SU-DHL-6 (cell line): Measurements from ENCODE around the gene COLQ.

Source experiments
- H2AFZ ChIP-seq: fragments of 200-600 bp; sonication (generic); 2 replicates; pipeline ENCODE4 v1.6.1; 2014; ENCODE audit warnings: low read depth, mild to moderate bottlenecking, moderate library complexity, mixed read lengths, antibody characterized with exemption, low read length; ENCODE audit not compliant: severe bottlenecking
- H3F3A ChIP-seq: fragments of 200-600 bp; shearing (Covaris generic); 2 replicates; pipeline ENCODE4 v1.6.0; 2016; ENCODE audit warnings: antibody characterized with exemption, mild to moderate bottlenecking; ENCODE audit not compliant: insufficient read depth
- H3K27ac ChIP-seq: fragments of 200-600 bp; sonication (generic); 2 replicates; pipeline ENCODE4 v1.5.1; 2016; ENCODE audit warnings: low read depth, mild to moderate bottlenecking, low read length, moderate library complexity, mixed read lengths
- H3K27me3 ChIP-seq: fragments of 200-600 bp; sonication (generic), shearing (Covaris generic); 2 replicates; pipeline ENCODE4 v1.6.0; 2014; ENCODE audit warnings: mild to moderate bottlenecking, low read length
- H3K36me3 ChIP-seq: fragments of 200-600 bp; sonication (generic); 2 replicates; pipeline ENCODE4 v1.6.1; 2014; ENCODE audit warnings: mild to moderate bottlenecking, low read length, mixed read lengths
- H3K4me2 ChIP-seq: fragments of 300-600, 200-600 bp; shearing (Covaris generic), sonication (generic); 2 replicates; pipeline ENCODE4 v1.6.0; 2014; ENCODE audit warnings: low read length, low read depth, mild to moderate bottlenecking; ENCODE audit not compliant: poor library complexity, severe bottlenecking
- H3K4me3 ChIP-seq: fragments of 200-600 bp; sonication (generic); 2 replicates; pipeline ENCODE4 v1.5.1; 2014; ENCODE audit warnings: antibody characterized with exemption, low read length, mild to moderate bottlenecking, mixed read lengths; ENCODE audit not compliant: insufficient read depth, poor library complexity, severe bottlenecking
- H3K79me2 ChIP-seq: fragments of 200-600 bp; sonication (generic); 2 replicates; pipeline ENCODE4 v1.6.1; 2014; ENCODE audit warnings: mild to moderate bottlenecking, low read length, moderate library complexity; ENCODE audit not compliant: insufficient read depth
- H3K9ac ChIP-seq: fragments of 200-600 bp; sonication (generic); 2 replicates; pipeline ENCODE4 v1.7.0; 2014; ENCODE audit warnings: mild to moderate bottlenecking, low read length
- H3K9me2 ChIP-seq: fragments of 200-600 bp; sonication (generic); replicated peaks from 2 replicates; pipeline ENCODE4 v1.6.1; 2014; ENCODE audit warnings: low read length; ENCODE audit not compliant: insufficient read depth
- H3K9me3 ChIP-seq: fragments of 200-600 bp; sonication (generic); 2 replicates; pipeline ENCODE4 v1.6.1; 2014; ENCODE audit warnings: low read length, mixed read lengths; ENCODE audit not compliant: insufficient read depth
- H4K20me1 ChIP-seq: fragments of 200-600 bp; sonication (generic); 2 replicates; pipeline ENCODE4 v1.6.1; 2014; ENCODE audit warnings: low read depth, mild to moderate bottlenecking, antibody characterized with exemption, low read length, moderate library complexity, mixed read lengths
- CTCF ChIP-seq: fragments of 200-600 bp; sonication (generic); IDR thresholded peaks from one replicate; pipeline ENCODE4 v1.5.1; 2017; ENCODE audit warnings: antibody characterized with exemption, mild to moderate bottlenecking, low read length, moderate library complexity; ENCODE audit not compliant: insufficient read depth, poor library complexity, severe bottlenecking
- EZH2phosphoT487 ChIP-seq: fragments of 200-600 bp; sonication (generic), shearing (Covaris generic); conservative IDR thresholded peaks from 2 replicates; pipeline ENCODE4 v1.6.1; 2018; ENCODE audit warnings: mild to moderate bottlenecking, antibody characterized with exemption, low read length, moderate library complexity, mixed read lengths

Gene COLQ

GRCh38 chr3:15501126-15501525 lies 20.4 kb downstream of the COLQ start:
- Histone ChIP-seq H4K20me1 (no peaks in the 10 kb centered on the region), H3K4me3 (no peak overlapping the region), H3K9me2 (no peaks in the 10 kb centered on the region), H3K9me3 (no peaks in the 10 kb centered on the region), H3F3A (no peaks in the 10 kb centered on the region), H3K27me3 (no peaks in the 10 kb centered on the region), H3K79me2 (no peaks in the 10 kb centered on the region), H3K4me2 (no peak overlapping the region), H3K27ac (no peak overlapping the region), H2AFZ (no peak overlapping the region), H3K36me3 (no peaks in the 10 kb centered on the region), H3K9ac (no peak overlapping the region)
- TF ChIP-seq CTCF: no peak

GRCh38 chr3:15500107-15500724 lies 21.3 kb downstream of the COLQ start:
- Histone ChIP-seq H3K9me3 (no peaks in the 10 kb centered on the region), H3K36me3 (no peaks in the 10 kb centered on the region), H3K4me3 (no peak overlapping the region), H2AFZ (no peak overlapping the region), H3F3A (no peaks in the 10 kb centered on the region), H4K20me1 (no peaks in the 10 kb centered on the region), H3K9ac (no peak overlapping the region), H3K79me2 (no peaks in the 10 kb centered on the region), H3K27me3 (no peaks in the 10 kb centered on the region), H3K9me2 (no peaks in the 10 kb centered on the region), H3K4me2 (no peak overlapping the region), H3K27ac (no peak overlapping the region)
- no peak for TF ChIP-seq CTCF
- TF ChIP-seq EZH2phosphoT487: no peak

GRCh38 chr3:15499536-15499935 lies 22.0 kb downstream of the COLQ start:
- TF ChIP-seq EZH2phosphoT487: no peak
- no peak for TF ChIP-seq CTCF
- H3K4me2 ChIP-seq: no peak overlapping the region

More at GRCh38 chr3:15499536-15499935, 22.0 kb downstream of the COLQ start:
- Histone ChIP-seq H3K9ac (no peak overlapping the region), H3K27ac (no peak overlapping the region), H4K20me1 (no peaks in the 10 kb centered on the region), H3K9me2 (no peaks in the 10 kb centered on the region), H3K9me3 (no peaks in the 10 kb centered on the region), H3F3A (no peaks in the 10 kb centered on the region), H2AFZ (no peak overlapping the region), H3K27me3 (no peaks in the 10 kb centered on the region), H3K79me2 (no peaks in the 10 kb centered on the region), H3K36me3 (no peaks in the 10 kb centered on the region), H3K4me3 (no peak overlapping the region)
